K562 (cell line): ENCODE results near the gene DLG4. TPM values are rescaled to one million over a fixed set of nuclear protein-coding genes. Genes with fewer than 3 reads are reported as not detected.

Source experiments
- AFF1 ChIP-seq, 2 experiments: fragments of 450-650 bp; IDR thresholded peaks; 2 replicates each; pipeline ENCODE4 v1.6.1; 2018; ENCODE audit warnings: mild to moderate bottlenecking in 2 of 2, low read depth in 1 of 2; ENCODE audit not compliant: partially characterized antibody in 2 of 2
- CREM ChIP-seq: IDR thresholded peaks from 2 replicates; pipeline ENCODE4 v1.6.1; 2014; ENCODE audit warnings: antibody characterized with exemption, low read depth
- CSDE1 ChIP-seq, 2 experiments: fragments of 450-650 bp; IDR thresholded peaks; 2 replicates each; pipeline ENCODE4 v1.6.1; 2016; ENCODE audit warnings: mild to moderate bottlenecking in 1 of 2
- DLX4 ChIP-seq: fragments of 250-450 bp; sonication (Bioruptor Pico); IDR thresholded peaks from 2 replicates; pipeline ENCODE4 v1.6.1; 2021; ENCODE audit warnings: mild to moderate bottlenecking
- ESRRB ChIP-seq: fragments of 250-450 bp; sonication (Bioruptor Pico); IDR thresholded peaks from 2 replicates; pipeline ENCODE4 v1.5.0; 2020; ENCODE audit warnings: mild to moderate bottlenecking, moderate library complexity, borderline replicate concordance
- ETV1 ChIP-seq: fragments of 450-650 bp; conservative IDR thresholded peaks from 2 replicates; pipeline ENCODE4 v1.6.1; 2016; ENCODE audit warnings: missing genetic modification characterization, control low read depth, low read depth, missing compliant biosample characterization
- HMBOX1 ChIP-seq: sonication (generic); IDR thresholded peaks from 2 replicates; pipeline ENCODE4 v1.6.1; 2016
- HMG20B ChIP-seq: fragments of 250-450 bp; sonication (Bioruptor Pico); IDR thresholded peaks from 2 replicates; pipeline ENCODE4 v1.5.0; 2021; ENCODE audit warnings: mild to moderate bottlenecking
- HOXB6 ChIP-seq: fragments of 250-450 bp; sonication (Bioruptor Pico); IDR thresholded peaks from 2 replicates; pipeline ENCODE4 v1.5.1; 2022; ENCODE audit warnings: mild to moderate bottlenecking, borderline replicate concordance
- NCOA1 ChIP-seq: fragments of 450-650 bp; IDR thresholded peaks from 2 replicates; pipeline ENCODE4 v1.6.1; 2016; ENCODE audit warnings: low read depth
- PCBP2 ChIP-seq: fragments of 200-400 bp; formaldehyde crosslinking; IDR thresholded peaks from 2 replicates; pipeline ENCODE4 v1.6.1; 2018; ENCODE audit warnings: low read length, low read depth, mild to moderate bottlenecking, moderate library complexity; ENCODE audit not compliant: poor library complexity, severe bottlenecking
- RBBP5 ChIP-seq: fragments of 200-600 bp; sonication (generic); IDR thresholded peaks from 2 replicates; pipeline ENCODE4 v1.6.1; 2012; ENCODE audit warnings: borderline replicate concordance, mild to moderate bottlenecking, low read length, control low read depth, inconsistent platforms; ENCODE audit not compliant: insufficient read depth, poor library complexity, severe bottlenecking
- RNF219 ChIP-seq: fragments of 250-450 bp; sonication (Bioruptor Pico); IDR thresholded peaks from 2 replicates; pipeline ENCODE4 v1.5.0; 2022; ENCODE audit warnings: mild to moderate bottlenecking
- SP1 ChIP-seq: sonication (generic); formaldehyde crosslinking; IDR thresholded peaks from 2 replicates; pipeline ENCODE4 v1.8.1; 2022; ENCODE audit warnings: mild to moderate bottlenecking, missing genetic modification reagents
- TBL1XR1 ChIP-seq, 2 experiments: IDR thresholded peaks; 2 replicates each; pipeline ENCODE4 v1.6.1; 2012; ENCODE audit warnings: improper control_type of control experiment in 2 of 2, low read length in 2 of 2, mild to moderate bottlenecking in 1 of 2
- TCF7L2 ChIP-seq: fragments of 150-350 bp; IDR thresholded peaks from 2 replicates; pipeline ENCODE4 v1.6.1; 2016; ENCODE audit warnings: low read depth, mild to moderate bottlenecking, low read length, moderate library complexity
- TRIM28 ChIP-seq: fragments of 450-650 bp; IDR thresholded peaks from 2 replicates; pipeline ENCODE4 v1.6.1; 2017
- ZNF146 ChIP-seq: IDR thresholded peaks from one replicate; pipeline ENCODE4 v1.6.1; 2018; ENCODE audit warnings: missing compliant biosample characterization; ENCODE audit not compliant: unreplicated experiment
- ZNF444 ChIP-seq: fragments of 250-450 bp; sonication (Bioruptor Pico); IDR thresholded peaks from 2 replicates; pipeline ENCODE4 v1.4.0; 2020; ENCODE audit warnings: mild to moderate bottlenecking, moderate library complexity
- ZNF77 ChIP-seq: fragments of 250-450 bp; sonication (Bioruptor Pico); IDR thresholded peaks from 2 replicates; pipeline ENCODE4 v1.5.0; 2020
- polyA plus RNA-seq, 8 experiments: library from polyadenylated mRNA; depleted of rRNA in 4 of 8; stranded (reverse) in 5 of 8; unstranded in 3 of 8; fragments of >200 nt; fragmentation: Nextera tagmentation in 2 of 8; fragmentation: Illumina TruSeq in 1 of 8; extraction: Ambion mirVana in 2 of 8; extraction: Trizol in 1 of 8; gene quantifications; 2 replicates each; pipeline versions ENCODE4 v1.2.1 to v1.2.3, GENCODE V29; 2011 to 2014; ENCODE audit warnings: inconsistent platforms in 1 of 8, missing spikeins in 1 of 8
- total RNA-seq, 7 experiments: library from RNA; depleted of rRNA in 6 of 7; stranded (reverse); fragments of >200 nt in 6 of 7; fragmentation: Illumina TruSeq in 2 of 7; extraction: Trizol in 2 of 7; gene quantifications; 2 replicates each; pipeline versions ENCODE4 v1.2.1 to v1.2.3, GENCODE V29; 2011 to 2021; ENCODE audit warnings: low replicate concordance in 1 of 7

The DLG4 gene
- total and polyA plus RNA-seq, 9 of the 15 experiments (the other 6 are each of a cell fraction or from before 2014, with no cell fraction given), result 0.03 to 12.0 (median 4.1) TPM

- TF ChIP-seq RNF219, result no peak
- TF ChIP-seq CSDE1 (IDR thresholded peaks at IDR 0.05), result no peak
- TF ChIP-seq NCOA1, result no peak
- peak; percentile 69; the same call in 1 of the 2 replicates for TF ChIP-seq ETV1 (tag)
- no peak; the same call in 1 of the 2 replicates for TF ChIP-seq SP1 (CRISPR knock-in tag)
- TF ChIP-seq TBL1XR1 (IDR thresholded peaks at IDR 0.05; ENCODE audit: low read length in 2 of 2), result no peak
- TF ChIP-seq DLX4 (CRISPR knock-in tag), result no peak
- TF ChIP-seq ZNF146, result no peak
- TF ChIP-seq HOXB6 (CRISPR knock-in tag), result no peak
- TF ChIP-seq RBBP5, result peak; percentile 54
- TF ChIP-seq TRIM28, result no peak
- peak; percentile 86 for TF ChIP-seq CREM
- no peak for TF ChIP-seq HMG20B (CRISPR knock-in tag)
- peak in 1 of 2 experiments; percentile 94 for TF ChIP-seq AFF1 (IDR thresholded peaks at IDR 0.05; ENCODE audit: low read depth in 1 of 2, partially characterized antibody in 2 of 2)
- no peak for TF ChIP-seq ZNF77 (CRISPR knock-in tag)
- TF ChIP-seq HMBOX1, result no peak
- TF ChIP-seq TCF7L2, result no peak
- no peak for TF ChIP-seq PCBP2
- TF ChIP-seq ZNF444 (CRISPR knock-in tag), result no peak
- TF ChIP-seq ESRRB, result no peak
These were observed at the start of gene DLG4, which contains the start of gene ACADVL (continued) for GRCh38 chr17:7219812-7220592.
